NCI-H748 (cell line): ENCODE results near the gene TGFB1.
"Not testable (repeated sequence)": the region's sequence is repeated elsewhere in the genome, so short reads cannot be mapped to it uniquely, and the experiment has no call there.

Experiments used
- DNase-seq: peaks from one replicate; lab custom pipeline; 2025; ENCODE audit not compliant: unreplicated experiment; lab: John Stamatoyannopoulos, UW

Gene TGFB1

DNA sequence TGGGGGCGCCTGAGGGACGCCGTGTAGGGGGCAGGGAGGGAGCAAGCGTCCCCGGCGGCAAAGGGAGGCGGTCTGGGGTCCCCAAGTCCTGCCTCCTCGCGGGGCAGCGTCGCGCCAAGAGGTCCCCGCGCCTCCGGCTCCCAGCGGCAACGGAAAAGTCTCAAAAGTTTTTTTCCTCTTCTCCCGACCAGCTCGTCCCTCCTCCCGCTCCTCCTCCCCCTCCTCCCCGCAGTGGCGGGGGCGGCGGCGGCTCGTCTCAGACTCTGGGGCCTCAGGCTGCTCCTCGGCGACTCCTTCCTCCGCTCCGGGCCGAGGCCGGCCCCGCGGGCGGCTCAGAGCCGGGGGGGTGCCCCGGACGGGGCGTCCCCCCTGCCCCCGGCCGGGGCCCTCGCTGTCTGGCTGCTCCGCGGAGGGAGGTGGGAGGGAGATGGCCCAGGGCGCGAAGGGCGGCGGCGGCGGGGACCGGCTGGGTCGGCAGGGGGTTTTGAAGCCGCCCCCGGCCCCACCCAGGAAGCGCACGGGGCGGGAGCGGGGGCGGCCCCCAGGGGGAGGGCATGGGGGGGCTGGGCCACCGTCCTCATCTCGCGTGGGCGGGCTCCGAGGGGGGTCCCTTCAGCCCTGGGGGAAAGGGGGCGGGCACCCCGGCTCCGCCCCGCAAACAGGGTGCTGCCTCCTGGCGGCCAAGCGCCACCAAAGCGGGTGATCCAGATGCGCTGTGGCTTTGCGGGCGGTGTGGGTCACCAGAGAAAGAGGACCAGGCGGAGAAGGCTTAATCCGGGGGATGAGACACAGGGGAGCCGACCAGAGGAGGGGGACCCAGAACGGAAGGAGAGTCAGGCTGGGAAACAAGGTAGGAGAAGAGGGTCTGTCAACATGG, at the start of gene TGFB1:
TSS of gene TGFB1 (minus strand) at position 457 of the 877 bp plus-strand sequence. CDS start 878 bp downstream, outside the sequence.
- DNase-seq = peak; percentile 67

DNA sequence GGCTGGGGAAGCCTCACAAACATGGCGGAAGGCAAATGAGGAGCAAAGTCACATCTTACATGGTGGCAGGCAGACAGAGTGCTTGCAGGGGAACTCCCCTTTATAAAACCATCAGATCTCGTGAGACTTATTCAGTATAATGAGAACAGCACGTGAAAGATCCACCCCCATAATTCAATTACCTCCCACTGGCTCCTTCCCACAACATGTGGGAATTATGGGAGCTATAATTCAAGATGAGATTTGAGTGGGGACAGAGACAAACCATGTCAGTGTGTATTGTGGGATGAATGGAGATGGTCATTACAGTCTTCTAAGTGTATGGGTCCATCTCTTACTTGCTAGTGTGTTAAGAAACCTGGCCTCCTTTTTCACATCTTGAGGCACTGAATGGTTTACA, 48.3 kb upstream of the TGFB1 start:
- no peak for DNase-seq

DNA sequence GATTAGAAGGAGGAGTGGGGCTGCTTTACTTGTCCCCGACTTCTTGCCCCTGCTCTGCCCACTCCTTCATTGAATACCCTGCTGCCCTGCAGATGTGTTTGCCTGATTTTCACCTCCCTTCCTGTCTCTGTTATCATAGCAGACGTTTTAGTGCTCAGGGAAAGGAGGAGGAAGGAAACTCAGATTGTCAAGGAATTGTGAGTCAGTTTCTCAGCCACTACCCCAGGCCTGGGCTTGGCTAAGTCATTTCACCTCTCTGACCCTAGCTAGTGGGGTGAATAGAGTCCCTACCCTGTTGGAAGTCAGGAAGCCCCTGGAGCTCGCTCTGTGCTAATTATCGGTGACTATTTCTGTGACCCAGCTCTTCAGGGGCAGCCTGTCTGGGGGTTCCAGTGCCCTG, 47.8 kb upstream of the TGFB1 start:
- DNase-seq = no peak

DNA sequence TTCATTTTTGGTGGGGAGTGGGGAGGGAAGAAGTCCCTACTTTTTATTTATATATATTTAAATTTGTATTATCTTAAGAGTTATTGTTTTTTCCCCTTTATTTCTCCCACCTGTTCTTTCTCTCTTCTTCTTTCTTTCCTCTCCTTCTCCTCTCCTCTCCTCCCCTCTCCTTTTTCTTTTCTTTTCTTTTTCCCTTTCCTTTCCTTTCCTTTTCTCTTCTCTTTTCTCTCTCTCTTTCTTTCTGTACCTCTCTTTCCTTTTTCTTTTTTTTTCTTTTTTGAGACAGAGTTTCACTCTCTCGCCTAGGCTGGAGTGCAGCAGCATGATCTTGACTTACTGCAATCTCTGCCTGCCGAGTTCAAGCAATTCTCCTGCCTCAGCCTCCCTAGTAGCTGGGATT, 45.8 kb upstream of the TGFB1 start:
- DNase-seq = no peak

DNA sequence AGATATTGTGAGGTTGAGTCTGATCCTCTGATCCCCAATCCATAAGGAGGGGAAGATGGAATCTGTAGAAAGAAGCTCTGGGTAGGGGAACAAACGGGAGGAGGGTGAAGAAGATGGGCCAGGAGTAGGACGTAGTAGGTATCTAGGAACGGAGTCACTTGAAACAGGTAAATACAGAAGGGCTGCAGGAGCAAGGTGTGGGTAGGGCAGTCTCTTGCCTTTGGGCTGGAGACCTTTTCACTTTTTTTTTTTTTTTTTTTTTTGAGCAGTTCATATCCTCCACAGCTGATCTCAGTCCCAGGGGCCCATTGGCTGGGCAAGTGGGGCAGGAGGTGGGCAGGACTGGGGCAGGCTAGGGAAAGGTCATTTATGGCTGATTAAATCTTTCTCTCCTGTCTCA, 45.4 kb upstream of the TGFB1 start:
- no peak for DNase-seq

DNA sequence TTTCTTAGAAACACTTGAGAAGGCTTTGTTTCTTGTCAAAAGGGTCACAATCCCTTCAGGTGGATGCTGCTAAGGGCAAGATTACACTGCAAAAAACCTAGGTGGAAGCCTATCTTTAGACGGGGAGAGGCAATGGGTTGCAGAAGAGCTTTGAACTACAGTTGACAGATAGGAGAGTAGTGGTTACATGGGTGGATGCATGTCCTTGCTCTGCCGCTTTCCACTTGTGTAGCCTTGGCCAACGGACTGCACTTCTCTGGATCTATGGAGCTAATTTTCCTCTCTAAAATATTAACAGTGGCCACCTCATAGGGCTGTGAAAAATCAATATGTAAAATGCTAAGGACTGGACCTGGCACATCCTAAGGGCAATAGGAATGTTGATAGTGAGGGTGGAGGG, 44.9 kb upstream of the TGFB1 start:
- DNase-seq = peak; percentile 44

DNA sequence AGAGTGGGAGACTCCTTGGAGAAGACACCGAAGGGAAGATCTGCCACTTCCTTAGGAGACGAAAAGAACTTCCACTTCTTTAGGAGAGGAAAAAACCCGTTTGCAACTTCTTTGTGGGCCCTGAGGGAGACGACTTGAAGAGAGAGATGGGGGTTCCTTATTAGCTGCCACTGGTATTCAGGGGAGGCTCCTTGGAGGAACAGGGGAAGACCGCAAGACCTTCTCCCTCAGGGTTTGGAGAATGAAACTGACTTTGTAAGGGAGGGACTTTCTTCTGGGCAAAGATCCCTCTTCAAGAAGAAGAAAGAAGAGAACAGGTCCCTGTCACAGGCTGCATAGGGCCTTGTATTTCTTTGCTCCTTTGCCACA, 44.3 kb upstream of the TGFB1 start:
- DNase-seq = no peak

DNA sequence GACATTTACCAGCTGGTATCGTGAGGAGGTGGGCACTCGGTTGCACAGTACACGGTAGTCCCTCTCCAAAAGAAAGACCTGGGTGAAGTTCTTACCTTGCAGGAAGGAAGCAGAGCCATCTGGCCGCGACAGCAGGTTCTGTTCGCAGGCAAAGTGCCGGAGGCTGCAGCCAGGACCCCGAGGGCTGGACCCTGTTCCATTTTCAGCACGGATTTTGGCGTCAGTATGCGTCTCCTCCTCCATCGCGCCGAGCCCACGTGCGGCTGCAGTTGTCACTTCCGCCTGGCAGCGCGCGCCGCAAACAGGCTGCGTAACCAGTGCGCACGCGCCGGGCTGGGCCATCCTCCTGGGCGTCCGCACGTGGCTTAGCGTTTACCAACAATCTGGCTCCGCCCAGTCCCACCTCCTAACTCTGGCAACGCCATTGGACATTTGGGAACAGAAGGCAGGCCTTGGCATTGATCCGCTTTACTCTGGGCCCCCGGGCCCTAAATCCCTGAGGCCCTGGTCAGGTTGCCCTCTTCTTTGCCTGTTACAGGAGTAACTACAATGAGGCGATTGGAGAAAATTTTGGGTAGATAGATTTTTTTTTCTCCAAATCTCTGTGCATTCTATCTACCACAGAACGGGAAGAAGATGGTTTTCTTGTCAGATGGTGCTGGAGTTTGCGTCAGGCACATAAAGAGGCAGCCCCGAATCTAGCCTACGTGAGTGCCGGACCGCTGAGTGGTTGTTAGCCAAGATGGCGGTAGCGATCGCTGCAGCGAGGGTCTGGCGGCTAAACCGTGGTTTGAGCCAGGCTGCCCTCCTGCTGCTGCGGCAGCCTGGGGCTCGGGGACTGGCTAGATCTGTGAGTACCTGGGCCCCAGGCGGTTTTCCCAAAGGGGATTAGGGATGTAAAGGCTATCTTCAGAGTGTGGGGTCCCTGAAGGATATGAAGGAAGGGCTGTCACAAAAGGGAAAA, 43.6 kb upstream of the TGFB1 start, which contains the start of the genes BCKDHA and EXOSC5:
TSS of gene BCKDHA (plus strand) at position 733 of the 964 bp plus-strand sequence. CDS start at position 743, 10 bp downstream.
TSS of gene EXOSC5 (minus strand) at position 274 of the 964 bp plus-strand sequence. CDS start at position 243, 31 bp downstream.
- peak; percentile 100 for DNase-seq

DNA sequence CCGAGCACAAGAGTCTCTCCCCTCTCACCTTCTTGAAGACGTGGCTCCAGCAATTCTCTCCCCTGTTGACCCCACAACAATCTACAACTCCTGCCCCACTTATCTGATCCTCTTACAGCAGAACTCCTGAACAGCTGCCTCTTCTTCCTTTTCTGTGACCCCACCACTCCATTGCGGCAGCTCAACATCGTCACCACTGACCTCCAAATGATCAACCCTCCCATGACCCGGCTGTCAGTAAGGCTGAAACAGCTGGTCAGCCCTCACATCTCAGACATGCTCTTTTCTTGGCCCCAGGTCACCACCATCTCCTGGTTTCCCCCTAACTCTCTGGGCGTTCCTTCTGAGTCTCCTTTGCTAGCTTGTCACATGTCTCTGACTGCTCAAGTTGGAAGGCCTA, 41.6 kb upstream of the TGFB1 start:
- no peak for DNase-seq

DNA sequence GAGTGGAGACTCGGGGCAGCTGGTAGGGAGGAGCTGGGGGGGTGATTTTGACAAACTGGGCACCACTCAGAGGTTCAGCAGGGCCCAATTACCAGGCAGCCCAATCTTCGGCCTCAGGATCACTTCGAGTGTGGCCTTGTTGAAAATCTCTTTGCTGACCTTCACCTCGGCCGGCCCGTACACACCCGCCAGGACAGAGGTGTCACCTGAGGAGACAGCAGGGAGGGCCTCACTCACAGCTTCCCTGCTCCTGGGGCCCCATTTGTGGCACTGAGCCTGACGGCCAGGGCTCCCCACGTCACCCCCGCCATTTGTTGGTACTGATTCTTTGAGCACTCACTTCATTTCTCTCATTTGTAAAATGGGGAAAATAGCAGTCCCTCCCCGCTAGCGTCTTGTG, 39.1 kb upstream of the TGFB1 start:
- DNase-seq = no peak

DNA sequence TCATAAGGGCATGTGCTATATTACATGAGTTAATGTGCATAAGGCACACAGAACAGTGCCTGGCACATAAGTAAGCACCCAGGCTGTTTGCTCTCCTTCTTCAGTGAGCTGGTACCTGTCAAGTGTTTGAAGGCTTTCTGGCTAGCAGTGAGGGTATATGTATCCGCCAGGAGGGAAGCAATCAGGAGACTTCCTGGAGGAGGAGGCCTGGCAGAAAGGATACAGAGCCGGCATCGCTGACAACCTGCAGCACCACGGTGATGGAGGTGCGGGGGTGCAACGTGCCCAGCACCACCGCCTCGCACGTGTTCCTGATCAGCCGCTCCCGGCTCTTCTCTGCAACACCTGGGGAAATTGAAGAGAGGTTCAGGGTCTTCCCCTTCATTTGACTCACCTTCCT, 37.9 kb upstream of the TGFB1 start:
- no peak for DNase-seq

DNA sequence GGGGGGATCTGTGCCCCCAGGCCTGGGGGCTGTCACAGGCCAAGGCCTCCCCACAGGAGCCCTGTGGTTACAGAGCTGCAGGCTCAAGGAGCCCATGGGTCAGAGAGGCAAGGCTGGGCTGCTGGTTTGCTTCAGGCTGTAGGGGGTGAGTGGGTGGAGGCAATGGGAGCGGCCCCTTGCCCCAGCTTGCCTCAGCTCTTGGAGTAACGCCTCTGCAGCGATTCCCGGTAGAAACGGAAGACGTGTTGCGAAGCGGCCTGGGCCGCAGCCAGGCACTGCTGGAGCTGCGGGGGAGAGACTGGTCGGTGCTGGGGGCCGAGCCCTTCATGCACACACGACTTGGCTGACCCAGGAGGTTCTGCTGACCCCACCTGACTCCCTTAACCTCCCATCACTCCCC, 32.7 kb upstream of the TGFB1 start:
- DNase-seq = no peak

DNA sequence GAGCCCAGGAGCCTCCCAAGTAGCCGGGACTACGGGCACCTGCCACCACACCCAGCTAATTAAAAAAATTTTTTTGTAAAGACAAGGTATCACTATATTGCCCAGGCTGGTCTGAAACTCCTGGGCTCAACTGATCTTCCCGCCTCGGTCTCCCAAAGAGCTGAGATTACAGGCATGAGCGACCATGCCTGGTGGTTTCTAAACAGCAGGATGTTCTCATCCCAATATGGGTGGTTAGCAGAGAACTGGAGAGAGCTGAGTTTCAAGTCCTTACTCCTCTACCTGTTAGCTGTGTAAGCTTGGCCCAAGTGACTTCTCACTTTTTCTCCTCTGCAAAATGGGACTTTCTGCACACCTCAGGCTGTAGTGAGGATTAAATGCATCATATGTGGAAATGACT, 30.6 kb upstream of the TGFB1 start:
- no peak for DNase-seq

DNA sequence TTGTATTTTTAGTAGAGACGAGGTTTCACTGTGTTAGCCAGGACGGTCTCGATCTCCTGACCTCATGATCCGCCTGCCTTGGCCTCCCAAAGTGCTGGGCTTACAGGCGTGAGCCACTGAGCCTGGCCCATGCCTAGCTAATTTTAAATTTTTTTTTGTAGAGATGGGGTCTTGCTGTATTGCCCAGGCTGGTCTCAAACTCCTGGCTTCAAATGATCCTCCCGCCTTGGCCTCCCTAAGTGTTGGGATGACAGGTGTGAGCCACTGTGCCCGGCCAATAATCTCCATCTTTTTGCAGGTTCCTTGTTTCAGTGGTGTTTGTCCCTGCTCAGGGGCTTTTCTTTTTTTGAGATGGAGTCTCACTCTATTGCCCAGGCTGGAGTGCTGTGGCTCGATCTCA, 27.8 kb upstream of the TGFB1 start:
- DNase-seq = not testable (repeated sequence)

DNA sequence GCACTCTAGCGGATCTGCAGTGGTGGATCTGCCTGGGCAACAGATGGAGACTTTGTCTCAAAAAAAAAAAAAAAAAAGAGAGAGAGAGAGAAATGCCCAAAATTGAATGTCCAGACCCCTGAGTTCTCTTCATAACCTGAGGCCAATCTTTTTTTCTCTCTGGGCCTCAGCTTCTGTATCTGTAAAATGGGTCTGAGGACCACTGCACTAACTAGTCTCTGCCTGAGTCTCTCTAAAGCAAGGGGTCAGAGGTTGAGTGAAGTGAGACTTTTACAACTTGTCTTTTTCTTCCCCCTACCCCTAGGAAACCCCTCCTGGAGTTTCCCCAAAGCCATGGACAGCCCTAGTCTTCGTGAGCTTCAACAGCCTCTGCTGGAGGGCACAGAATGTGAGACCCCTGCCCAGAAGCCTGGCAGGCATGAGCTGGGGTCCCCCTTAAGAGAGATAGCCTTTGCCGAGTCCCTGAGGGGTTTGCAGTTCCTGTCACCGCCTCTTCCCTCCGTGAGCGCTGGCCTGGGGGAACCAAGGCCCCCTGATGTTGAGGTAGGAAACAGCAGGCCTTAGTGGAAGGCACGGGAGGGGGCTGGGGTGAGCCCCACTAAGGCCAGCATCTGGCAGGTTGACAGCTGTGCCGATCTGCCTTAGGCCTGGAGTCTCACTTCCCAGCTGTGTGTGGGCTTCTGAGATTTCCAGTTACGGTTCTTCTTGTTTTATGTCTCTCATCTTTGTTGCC, 24.4 kb upstream of the TGFB1 start:
- no peak for DNase-seq

DNA sequence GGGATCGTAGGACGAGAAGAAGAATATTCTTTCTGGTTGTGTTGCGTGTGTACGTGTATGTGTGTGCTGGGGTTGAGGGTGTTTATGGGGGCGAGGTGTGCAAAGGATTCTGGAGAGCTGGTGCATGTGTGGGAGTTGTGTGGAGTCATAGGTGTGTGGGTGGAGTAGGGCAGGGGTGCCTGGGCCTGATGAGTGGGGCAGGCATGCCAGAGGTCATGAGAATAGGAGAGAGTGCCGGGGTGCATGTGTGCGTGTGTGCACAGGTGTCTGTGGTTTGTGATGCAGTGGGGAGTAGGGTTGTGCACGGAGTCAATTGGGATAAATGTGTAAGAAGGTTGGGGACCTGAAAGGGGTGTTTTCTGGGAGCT, 23.3 kb upstream of the TGFB1 start:
- no peak for DNase-seq

DNA sequence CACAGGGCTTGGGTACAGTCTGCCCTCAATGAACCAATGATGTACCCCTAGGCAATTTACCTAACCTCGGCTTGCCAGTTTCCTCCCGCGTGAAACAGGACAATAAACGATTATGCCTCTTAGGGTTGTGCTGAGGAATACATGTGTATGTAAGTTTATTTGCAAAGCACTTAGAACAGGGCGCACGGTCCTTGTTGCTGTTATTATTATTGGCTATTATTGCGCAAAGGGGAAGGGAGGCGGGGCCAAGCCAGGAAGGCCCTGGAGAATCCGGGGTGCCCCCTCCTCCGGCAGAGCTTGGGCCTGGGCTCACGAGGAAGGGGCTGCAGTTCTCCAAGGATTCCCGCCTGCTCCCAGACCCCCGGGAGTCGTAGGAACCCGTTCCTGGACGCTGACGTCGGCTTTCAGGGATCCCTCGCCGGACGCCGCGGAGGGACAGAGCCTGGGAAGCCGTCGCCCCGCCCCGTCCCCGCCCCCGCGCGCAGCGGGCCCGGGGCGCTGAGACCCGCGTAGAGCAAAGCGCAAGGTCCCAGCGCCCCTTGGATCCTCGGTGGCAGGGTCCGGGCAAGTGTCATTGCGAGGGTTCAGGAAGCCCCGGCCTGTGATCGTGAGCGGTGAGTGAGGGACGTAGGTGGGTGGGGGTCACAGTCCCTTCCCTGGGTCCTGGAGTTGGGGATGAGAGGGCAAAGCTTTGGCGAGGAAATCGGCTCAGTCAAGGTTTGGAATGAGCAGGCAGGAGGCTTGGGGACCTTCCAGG, 22.7 kb upstream of the TGFB1 start, which contains the start of gene TMEM91:
TSS of gene TMEM91 (plus strand) at position 293 of the 757 bp plus-strand sequence. CDS start 1,777 bp downstream, outside the sequence.
- peak; percentile 78 for DNase-seq

DNA sequence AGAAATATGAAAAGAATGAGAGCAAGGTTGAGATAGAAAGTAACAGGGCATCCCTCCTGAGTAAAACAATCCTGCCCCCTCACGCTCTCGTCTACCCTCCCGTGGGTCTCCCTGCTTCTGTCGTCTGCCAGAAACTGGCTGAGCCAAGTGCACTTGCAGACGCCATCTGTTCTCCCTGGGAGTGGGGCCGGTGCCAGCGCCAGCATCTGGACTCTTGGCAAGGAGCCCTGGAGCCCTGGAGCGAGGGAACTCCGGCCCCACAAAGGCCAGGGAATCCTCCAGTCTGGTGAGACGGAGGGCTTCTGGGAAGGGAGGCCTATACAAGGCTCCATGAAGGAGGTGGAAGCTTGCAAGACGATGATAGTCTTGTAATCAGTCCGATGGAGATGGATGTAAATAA, 20.3 kb upstream of the TGFB1 start:
- peak; percentile 78 for DNase-seq

DNA sequence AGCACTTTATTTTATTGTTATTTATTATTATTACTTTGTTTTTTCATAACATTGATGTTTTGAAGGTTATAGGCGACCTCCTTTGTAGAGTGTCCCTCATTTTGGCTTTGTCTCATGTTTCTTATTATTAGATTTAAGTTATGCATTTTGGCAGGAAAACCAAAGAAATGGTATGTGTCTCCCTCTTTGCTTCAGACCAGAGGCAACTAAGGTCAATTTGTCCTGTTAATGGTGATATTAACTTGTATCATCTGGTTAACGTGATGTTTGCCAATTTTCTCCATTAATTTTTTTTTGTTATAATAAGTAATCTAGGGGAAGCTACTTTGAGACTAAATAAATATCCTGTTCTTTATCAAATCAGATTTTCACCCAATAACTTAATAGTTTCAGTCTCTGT, 18.8 kb upstream of the TGFB1 start:
- no peak for DNase-seq

DNA sequence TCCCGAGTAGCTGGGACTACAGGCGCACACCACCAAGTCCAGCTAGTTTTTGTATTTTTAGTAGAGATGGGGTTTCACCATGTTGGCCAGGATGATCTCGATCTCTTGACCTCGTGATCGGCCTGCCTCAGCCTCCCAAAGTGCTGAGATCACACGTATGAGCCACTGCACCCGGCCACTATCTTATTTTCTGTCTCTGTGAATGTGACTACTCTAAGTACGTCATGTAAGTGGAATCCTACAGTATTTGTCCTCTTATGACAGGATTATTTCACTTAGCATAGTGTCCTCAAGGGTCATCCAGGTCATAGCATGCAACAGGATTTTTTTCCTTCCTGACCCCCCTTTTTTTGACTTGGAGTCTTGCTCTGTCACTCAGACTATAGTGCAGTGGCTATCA, 17.8 kb upstream of the TGFB1 start:
- no peak for DNase-seq
